ENCODE results near the gene NEMP2.

NEMP2 gene

GRCh38 chr2:190553254-190553653 lies 18.7 kb upstream of the NEMP2 start:
- DNase-seq, result no peak

GRCh38 chr2:190551928-190552327 lies 17.4 kb upstream of the NEMP2 start:
- peak; percentile 27 for DNase-seq

GRCh38 chr2:190550137-190550536 lies 15.6 kb upstream of the NEMP2 start:
- no peak for DNase-seq

- DNase-seq, result no peak
These were observed 13.4 kb upstream of the NEMP2 start for GRCh38 chr2:190547886-190548285.

GRCh38 chr2:190546734-190547133 lies 12.2 kb upstream of the NEMP2 start:
- DNase-seq, result no peak

- peak; percentile 14 for DNase-seq
These were observed 11.2 kb upstream of the NEMP2 start for GRCh38 chr2:190545555-190546385.

- peak; percentile 8 for DNase-seq
These were observed 10.6 kb upstream of the NEMP2 start for GRCh38 chr2:190545093-190545492.

GRCh38 chr2:190540048-190540447 lies 5.5 kb upstream of the NEMP2 start:
- no peak for DNase-seq

- no peak for DNase-seq
These were observed 3.7 kb upstream of the NEMP2 start for GRCh38 chr2:190538201-190538600.

GRCh38 chr2:190537765-190538164 lies 3.2 kb upstream of the NEMP2 start:
- no peak for DNase-seq

GRCh38 chr2:190535586-190535985 lies 1.1 kb upstream of the NEMP2 start:
- no peak for DNase-seq

GRCh38 chr2:190535121-190535439 lies 558 bp upstream of the NEMP2 start:
- DNase-seq, result no peak

- DNase-seq, result no peak
These were observed 583 bp downstream of the NEMP2 start for GRCh38 chr2:190533968-190534309.

GRCh38 chr2:190533175-190533967 lies 1.2 kb downstream of the NEMP2 start:
- DNase-seq, result no peak

GRCh38 chr2:190532581-190532980 lies 1.9 kb downstream of the NEMP2 start:
- DNase-seq, result no peak

- no peak for DNase-seq
These were observed 4.1 kb downstream of the NEMP2 start for GRCh38 chr2:190530248-190530900.

GRCh38 chr2:190529486-190530247 lies 4.9 kb downstream of the NEMP2 start:
- peak; percentile 7 for DNase-seq

- DNase-seq, result peak; percentile 79
These were observed 6.0 kb downstream of the NEMP2 start for GRCh38 chr2:190528521-190529001.

GRCh38 chr2:190527918-190528317 lies 6.6 kb downstream of the NEMP2 start:
- no peak for DNase-seq

- no peak for DNase-seq
These were observed 7.3 kb downstream of the NEMP2 start for GRCh38 chr2:190527214-190527613.

- no peak for DNase-seq
These were observed 8.3 kb downstream of the NEMP2 start for GRCh38 chr2:190526105-190526750.

GRCh38 chr2:190524928-190525327 lies 9.6 kb downstream of the NEMP2 start:
- DNase-seq, result no peak

Measured in HCEC 1CT (cell line).